ENCODE measurements around the gene SSBP3.

Gene SSBP3

GRCh38 chr1:54409156-54410142 lies 3.3 kb upstream of the SSBP3 start:
- no peak for DNase-seq (ENCODE audit: low spot score)

DNA sequence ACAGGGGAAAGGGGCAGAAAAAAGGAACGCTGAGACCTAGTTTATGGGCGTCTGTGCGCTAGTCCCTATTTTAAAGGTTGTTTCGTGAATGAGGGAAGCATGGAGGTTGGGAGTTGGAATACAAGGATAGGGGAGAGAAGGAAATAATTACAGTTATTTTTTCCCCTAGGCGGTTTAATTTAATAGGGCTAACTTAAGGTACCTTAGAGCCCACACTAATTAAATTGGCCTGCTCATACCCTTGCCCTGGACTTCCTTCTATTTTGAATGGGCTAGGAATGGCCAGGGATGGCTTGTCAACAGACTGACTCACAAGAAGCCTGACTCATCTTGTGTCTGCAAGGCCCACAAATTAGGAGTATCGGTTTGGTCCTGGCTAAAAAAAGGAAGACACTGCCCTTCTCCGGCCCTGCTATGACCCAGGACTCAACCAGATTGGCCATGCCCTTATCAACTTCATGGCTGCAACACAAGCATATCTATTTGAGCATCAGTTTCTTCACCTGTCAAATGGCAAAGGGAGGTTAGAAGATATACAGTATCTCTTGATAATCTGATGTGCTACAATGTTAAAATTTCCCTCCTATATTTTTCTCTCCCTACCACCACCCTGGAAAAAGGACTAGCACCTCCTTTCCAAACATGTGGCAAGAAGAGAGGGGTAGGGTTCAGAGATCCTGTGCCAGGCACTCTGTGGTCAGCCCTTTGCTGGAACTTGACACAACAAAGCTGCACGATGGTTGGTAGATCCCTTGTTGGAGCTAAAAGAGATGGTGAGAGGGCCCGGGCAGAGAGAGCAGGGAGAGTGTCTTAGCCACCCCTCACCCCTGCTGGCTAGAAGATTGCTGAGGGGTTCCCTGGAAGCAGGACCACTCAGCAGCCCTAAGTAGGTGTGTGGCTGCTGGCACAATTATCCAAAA lies 2.2 kb upstream of the SSBP3 start:
- DNase-seq (ENCODE audit: low spot score), result no peak

DNA sequence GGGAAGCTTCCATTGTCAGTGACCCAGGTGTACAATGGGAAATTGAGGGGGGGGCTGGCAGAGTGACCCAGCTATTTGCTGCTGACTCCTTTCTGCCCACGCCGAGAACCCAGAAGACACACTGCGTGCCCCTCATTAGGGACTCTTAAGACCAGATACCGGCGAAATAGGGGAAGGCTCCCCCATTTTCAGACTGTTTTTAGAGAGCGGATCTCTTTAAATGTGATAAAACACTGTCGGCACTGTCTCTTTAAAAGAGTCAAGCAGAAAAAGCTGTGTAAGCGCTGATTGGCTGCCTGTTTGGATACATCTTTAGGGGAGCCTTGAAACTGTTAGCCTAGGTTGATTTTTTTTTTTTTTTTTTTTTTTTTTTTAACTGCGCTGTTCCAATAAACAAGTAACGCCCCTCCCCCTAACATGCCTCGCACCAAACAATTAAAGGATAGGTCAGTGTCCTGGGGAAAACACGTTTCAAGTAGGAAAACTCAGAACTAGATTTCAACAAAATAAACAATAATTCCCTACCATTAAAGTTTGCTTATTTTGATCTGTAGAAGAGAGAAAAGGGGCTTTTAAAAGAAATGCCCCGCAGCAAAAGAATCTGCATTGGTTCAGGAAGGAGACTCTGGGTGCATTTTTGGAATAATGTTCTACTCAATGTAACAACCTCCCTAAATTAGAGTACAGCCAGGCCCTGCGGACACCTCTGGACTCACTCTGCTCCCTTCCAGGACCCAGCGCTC lies 1.4 kb upstream of the SSBP3 start:
- peak; percentile 88 for DNase-seq (ENCODE audit: low spot score)

GRCh38 chr1:54407154-54407403 lies 885 bp upstream of the SSBP3 start:
- no peak for DNase-seq (ENCODE audit: low spot score)

GRCh38 chr1:54405898-54406293 lies 298 bp downstream of the SSBP3 start:
- no peak for DNase-seq (ENCODE audit: low spot score)

- DNase-seq (ENCODE audit: low spot score), result peak; percentile 26
Measured at GRCh38 chr1:54404939-54405897, 976 bp downstream of the SSBP3 start.

- DNase-seq (ENCODE audit: low spot score), result no peak
Measured at GRCh38 chr1:54404263-54404662, 1.9 kb downstream of the SSBP3 start.

GRCh38 chr1:54403808-54404261 lies 2.4 kb downstream of the SSBP3 start:
- DNase-seq (ENCODE audit: low spot score), result no peak

- no peak for DNase-seq (ENCODE audit: low spot score)
Measured at GRCh38 chr1:54403405-54403804, 2.8 kb downstream of the SSBP3 start.

GRCh38 chr1:54402896-54403295 lies 3.3 kb downstream of the SSBP3 start:
- no peak for DNase-seq (ENCODE audit: low spot score)

DNA sequence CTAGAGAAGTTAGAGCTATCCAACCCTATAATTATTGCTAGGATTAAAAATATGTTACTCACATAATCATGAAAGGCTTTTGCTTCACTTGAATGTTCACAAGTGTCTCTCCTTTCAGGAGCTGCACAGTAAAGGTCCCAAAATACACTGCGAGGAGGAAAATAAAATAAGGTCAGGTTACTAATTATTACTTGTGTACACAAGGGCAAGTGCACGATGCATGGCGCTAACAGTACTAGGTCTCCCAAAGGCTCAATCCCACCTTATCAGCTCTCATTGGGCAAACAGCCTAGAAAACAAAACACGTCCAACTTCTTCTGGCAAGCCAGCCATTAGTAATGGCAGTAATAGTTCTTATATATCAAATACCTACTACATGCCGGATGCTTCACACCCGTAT lies 4.4 kb downstream of the SSBP3 start:
- no peak for DNase-seq (ENCODE audit: low spot score)

GRCh38 chr1:54400329-54400728 lies 5.9 kb downstream of the SSBP3 start:
- no peak for DNase-seq (ENCODE audit: low spot score)

DNA sequence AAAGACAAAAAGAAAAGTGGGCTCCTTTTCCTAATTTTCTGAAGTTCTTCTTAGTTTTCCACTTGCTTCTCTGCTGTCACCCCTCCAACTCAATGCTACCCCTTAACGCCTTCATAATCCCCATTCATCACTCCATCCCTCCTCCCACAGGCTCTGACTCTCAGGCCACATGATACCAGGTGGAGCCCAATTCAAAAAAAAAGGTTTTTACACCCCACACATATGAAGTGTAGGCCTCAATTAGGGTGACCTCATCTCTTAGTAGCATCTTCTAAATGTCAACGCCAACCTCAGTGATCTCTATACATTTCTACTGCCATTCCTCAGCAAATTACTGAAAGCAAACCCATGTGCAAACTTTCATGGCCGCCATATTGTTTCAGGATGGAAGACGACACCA lies 6.4 kb downstream of the SSBP3 start:
- DNase-seq (ENCODE audit: low spot score), result no peak

- DNase-seq (ENCODE audit: low spot score), result no peak
Measured at GRCh38 chr1:54398963-54399528, 7.1 kb downstream of the SSBP3 start.

DNA sequence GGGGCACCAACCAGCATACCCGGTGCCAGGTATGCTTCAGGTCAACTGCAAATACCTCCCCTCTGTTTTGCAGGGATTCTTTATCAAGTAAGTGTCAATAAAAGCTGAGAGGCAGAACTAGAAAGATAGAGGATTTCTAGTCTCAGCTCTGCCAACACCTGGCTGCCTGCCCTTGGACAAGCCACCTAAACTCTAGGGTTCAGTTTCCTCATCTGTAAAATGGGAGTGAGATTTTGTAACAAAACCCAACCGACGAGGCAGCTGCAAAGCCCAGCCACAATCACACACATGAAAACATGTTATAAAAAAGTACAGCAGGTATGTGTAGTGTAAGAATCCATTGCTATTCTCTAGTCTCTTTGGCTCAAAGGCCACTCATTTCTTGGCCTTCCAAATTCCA lies 8.2 kb downstream of the SSBP3 start:
- DNase-seq (ENCODE audit: low spot score), result no peak

GRCh38 chr1:54397090-54397591 lies 9.1 kb downstream of the SSBP3 start:
- DNase-seq (ENCODE audit: low spot score), result no peak

DNA sequence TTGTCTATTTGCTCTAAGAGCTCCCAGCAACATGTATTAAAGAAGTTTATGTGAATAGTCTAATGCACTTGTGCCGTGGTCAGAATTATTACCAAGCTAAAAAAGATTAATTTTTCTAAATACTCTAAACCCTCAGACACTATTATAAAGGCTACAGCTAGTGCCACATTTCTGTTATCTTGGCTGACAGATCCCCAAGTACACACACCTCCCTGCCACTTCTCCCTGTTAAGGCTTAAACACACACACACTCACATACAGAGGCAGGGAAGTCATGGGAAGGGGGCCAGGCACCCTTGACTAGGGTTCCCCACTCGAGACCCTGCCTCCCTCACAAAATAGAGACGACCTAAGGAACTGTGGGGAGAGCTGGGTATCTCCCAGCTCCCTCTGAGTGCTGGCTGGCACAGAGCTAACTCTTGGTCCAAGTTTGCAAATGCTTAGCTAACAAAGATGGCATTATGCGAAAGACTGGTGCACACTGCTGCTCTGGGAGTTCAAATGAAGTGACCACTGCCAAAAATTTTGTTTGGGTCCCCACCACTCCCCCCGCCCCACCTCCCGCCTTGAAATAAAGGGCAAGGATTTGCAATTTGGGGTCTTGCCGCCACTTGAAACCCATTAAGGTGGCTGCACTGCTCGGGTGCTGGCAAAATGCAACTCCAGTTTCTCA lies 9.8 kb downstream of the SSBP3 start:
- peak; percentile 89 for DNase-seq (ENCODE audit: low spot score)

GRCh38 chr1:54395281-54395934 lies 10.8 kb downstream of the SSBP3 start:
- no peak for DNase-seq (ENCODE audit: low spot score)

GRCh38 chr1:54394104-54394503 lies 12.1 kb downstream of the SSBP3 start:
- no peak for DNase-seq (ENCODE audit: low spot score)

Data from globus pallidus (tissue), 1 donor.